ENCODE results near the gene GNG13. TPM values are rescaled to one million over a fixed set of nuclear protein-coding genes. Genes with fewer than 3 reads are reported as not detected.

Gene GNG13
- total RNA-seq, 2 donors from 2014 or later = not detected

DNA sequence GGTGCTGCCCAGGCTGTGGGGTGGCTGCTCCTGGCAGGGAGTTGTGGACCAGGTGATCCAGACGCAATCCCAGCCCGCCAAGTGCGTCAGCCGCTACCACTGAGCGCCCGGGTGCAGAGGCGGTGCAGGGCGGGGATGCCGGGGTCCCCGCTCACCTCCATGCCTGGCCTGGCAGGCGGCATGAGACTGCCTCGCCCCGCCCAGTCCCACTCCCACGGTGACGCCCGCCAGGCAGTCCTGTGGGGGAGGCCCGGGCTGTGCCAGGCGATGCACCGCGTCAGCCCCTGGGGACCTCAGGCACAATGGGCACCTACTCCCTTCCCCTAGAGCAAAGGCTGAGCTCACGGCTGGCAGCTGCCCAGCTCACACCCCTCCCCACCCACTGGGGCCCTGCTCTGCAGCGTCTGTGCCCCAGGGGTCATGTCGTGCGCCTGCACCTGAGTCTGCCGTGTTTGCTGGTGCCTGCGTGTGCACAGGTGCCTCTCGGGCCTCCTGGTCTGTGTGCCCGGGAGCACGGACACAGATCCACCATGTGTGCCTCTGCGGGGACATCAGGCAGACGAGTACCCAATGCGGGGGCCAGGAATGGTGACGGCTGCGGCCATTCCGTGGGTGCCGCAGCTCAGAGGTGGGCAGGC lies 17.6 kb downstream of the GNG13 start:
- ATAC-seq (ENCODE audit: insufficient number of reproducible peaks, low FRiP score, low read depth) (no peak), DNase-seq (ENCODE audit: low spot score) (no peak)
- Histone ChIP-seq H3K36me3 (no peaks in the 10 kb centered on the region), H3K27me3 (replicated peaks; ENCODE audit: insufficient read depth) (no peaks in the 10 kb centered on the region), H3K4me1 (ENCODE audit: control insufficient read depth in 1 of 2, low read depth in 2 of 2) (peaks cover 9 to 10% of the 10 kb centered on the region in 2 donors), H3K27ac (no peak overlapping the region), H3K4me3 (no peak overlapping the region), H3K9me3 (no peaks in the 10 kb centered on the region)
- TF ChIP-seq, protein P1, sequence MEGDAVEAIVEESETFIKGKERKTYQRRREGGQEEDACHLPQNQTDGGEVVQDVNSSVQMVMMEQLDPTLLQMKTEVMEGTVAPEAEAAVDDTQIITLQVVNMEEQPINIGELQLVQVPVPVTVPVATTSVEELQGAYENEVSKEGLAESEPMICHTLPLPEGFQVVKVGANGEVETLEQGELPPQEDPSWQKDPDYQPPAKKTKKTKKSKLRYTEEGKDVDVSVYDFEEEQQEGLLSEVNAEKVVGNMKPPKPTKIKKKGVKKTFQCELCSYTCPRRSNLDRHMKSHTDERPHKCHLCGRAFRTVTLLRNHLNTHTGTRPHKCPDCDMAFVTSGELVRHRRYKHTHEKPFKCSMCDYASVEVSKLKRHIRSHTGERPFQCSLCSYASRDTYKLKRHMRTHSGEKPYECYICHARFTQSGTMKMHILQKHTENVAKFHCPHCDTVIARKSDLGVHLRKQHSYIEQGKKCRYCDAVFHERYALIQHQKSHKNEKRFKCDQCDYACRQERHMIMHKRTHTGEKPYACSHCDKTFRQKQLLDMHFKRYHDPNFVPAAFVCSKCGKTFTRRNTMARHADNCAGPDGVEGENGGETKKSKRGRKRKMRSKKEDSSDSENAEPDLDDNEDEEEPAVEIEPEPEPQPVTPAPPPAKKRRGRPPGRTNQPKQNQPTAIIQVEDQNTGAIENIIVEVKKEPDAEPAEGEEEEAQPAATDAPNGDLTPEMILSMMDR (IDR thresholded peaks at IDR 0.05) = no peak

DNA sequence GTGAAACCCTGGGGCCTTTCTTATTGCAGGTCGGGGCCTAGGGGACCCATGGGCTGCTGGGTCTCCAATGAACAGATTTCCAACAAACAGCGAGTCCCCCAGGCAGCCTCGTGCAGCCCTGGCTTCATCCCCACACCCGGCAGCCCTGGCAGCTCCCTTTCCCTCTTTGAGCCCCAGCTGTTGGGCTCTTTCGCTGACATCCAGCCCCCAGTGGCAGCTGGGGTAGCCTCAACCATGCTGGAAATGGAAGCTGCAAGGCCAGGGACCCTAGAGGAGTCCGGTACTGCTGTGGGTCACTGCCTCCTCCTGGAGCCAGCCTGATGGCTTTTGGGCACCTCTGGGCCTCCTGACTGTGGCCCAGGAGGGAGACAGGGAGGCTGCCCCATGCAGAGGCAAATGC lies 18.3 kb downstream of the GNG13 start:
- no peak for ATAC-seq (ENCODE audit: insufficient number of reproducible peaks, low FRiP score, low read depth)
- DNase-seq (ENCODE audit: low spot score) = no peak
- Histone ChIP-seq H3K4me3 (no peak overlapping the region), H3K36me3 (no peaks in the 10 kb centered on the region), H3K27me3 (replicated peaks; ENCODE audit: insufficient read depth) (no peaks in the 10 kb centered on the region), H3K27ac (no peak overlapping the region), H3K4me1 (ENCODE audit: control insufficient read depth in 1 of 2, low read depth in 2 of 2) (peaks cover 4 to 5% of the 10 kb centered on the region in 2 donors), H3K9me3 (no peaks in the 10 kb centered on the region)
- TF ChIP-seq, protein P1 (IDR thresholded peaks at IDR 0.05) = no peak

DNA sequence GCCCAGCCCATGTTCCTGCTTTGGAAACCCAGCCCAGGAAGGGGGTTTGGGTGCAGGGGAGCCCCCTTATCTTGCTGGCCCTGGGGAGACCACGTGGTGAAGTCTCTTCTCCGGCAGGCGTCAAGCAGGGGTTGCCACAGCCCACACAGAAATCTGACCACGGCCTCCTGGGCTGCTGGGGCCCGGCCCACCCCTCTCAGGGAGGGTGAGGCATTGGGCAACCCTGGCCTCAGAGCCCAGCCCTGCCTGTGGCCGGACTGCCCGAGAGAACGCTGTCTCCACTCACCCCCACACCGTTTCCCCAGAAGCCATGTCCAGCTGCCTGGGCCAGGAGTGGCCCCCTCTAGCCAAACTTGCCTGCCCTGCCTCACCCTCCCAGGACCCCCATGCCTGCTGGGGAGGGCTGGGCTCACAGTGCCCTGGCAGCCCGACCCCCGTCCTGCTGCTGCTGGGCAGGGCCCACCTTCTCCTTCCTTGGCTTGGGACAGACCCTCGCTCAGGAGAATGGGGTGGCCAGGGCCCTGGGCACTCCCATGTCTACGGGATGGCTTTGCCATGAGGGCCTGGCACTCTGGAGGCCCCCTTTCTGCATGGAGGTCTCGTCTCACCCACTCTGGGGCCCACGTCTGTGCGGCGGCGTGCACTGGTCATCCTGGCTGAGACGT lies 19.1 kb downstream of the GNG13 start:
- Histone ChIP-seq H3K36me3 (no peaks in the 10 kb centered on the region), H3K4me3 (no peak overlapping the region), H3K27ac (no peak overlapping the region), H3K4me1 (ENCODE audit: control insufficient read depth in 1 of 2, low read depth in 2 of 2) (no peaks in the 10 kb centered on the region), H3K9me3 (no peaks in the 10 kb centered on the region), H3K27me3 (replicated peaks; ENCODE audit: insufficient read depth) (no peaks in the 10 kb centered on the region)
- DNase-seq (ENCODE audit: low spot score) (no peak), ATAC-seq (ENCODE audit: insufficient number of reproducible peaks, low FRiP score, low read depth) (no peak)
- TF ChIP-seq, protein P1 (IDR thresholded peaks at IDR 0.05) = no peak

DNA sequence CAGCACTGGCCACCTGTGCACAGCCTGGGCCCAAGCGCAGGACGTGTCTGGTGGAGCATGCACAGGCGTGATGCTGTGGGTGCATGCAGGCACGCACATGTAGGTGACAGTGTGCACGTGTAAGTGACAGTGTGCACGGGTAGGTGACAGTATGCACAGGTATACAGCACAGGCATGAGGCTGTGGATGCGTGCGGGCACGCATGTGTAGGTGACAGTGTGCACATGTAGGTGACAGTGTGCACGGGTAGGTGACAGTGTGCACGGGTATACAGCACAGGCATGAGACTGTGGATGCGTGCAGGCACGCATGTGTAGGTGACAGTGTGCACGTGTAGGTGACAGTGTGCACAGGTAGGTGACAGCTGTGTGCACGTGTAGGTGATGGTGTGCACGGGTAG lies 20.2 kb downstream of the GNG13 start:
- TF ChIP-seq, protein P1 (IDR thresholded peaks at IDR 0.05) = no peak
- no peak overlapping the region for H3K27ac ChIP-seq
- no peaks in the 10 kb centered on the region for H3K27me3 ChIP-seq (replicated peaks; ENCODE audit: insufficient read depth)
- no peaks in the 10 kb centered on the region for H3K9me3 ChIP-seq
- ATAC-seq (ENCODE audit: insufficient number of reproducible peaks, low FRiP score, low read depth) (no peak), DNase-seq (ENCODE audit: low spot score) (no peak)
- H3K4me3 ChIP-seq = no peak overlapping the region
- H3K4me1 ChIP-seq (ENCODE audit: control insufficient read depth in 1 of 2, low read depth in 2 of 2) = no peaks in the 10 kb centered on the region
- H3K36me3 ChIP-seq = no peaks in the 10 kb centered on the region

DNA sequence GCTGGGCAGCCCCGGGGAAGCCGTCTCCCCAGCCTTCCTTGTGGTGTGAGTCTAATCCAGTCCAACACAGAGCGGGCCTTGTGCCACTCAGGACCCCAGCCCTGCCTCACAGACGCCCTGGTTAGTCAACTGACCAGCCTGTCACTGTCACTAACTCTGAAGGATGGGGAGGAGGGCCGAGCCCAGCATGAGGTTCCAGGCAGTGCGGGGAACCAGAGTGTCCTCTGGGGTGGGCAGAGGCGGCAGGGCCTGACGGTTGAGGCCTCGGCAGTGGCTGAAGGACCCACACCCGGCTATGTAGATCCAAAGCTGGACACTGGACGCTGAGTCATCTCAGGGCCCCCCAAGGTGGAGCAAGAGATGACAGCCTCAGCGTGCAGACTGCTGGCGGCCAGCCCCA lies 21.0 kb downstream of the GNG13 start:
- DNase-seq (ENCODE audit: low spot score) (no peak), ATAC-seq (ENCODE audit: insufficient number of reproducible peaks, low FRiP score, low read depth) (no peak)
- H3K4me1 ChIP-seq (ENCODE audit: control insufficient read depth in 1 of 2, low read depth in 2 of 2) = no peaks in the 10 kb centered on the region
- no peak overlapping the region for H3K27ac ChIP-seq
- TF ChIP-seq, protein P1 (IDR thresholded peaks at IDR 0.05) = no peak
- H3K27me3 ChIP-seq (replicated peaks; ENCODE audit: insufficient read depth) = no peaks in the 10 kb centered on the region
- H3K4me3 ChIP-seq = no peak overlapping the region
- no peaks in the 10 kb centered on the region for H3K9me3 ChIP-seq
- H3K36me3 ChIP-seq = no peaks in the 10 kb centered on the region

All from thoracic aorta (tissue), 2 donors.